GM23338 (cell line): ENCODE results near the gene RFNG. TPM values are rescaled to one million over a fixed set of nuclear protein-coding genes. Genes with fewer than 3 reads are reported as not detected.

ENCODE experiments used
- ATAC-seq: fragments of 200-7000 bp; cut with Tn5 transposase; 3 replicates; pipeline ENCODE4 v1.9.1; 2020
- DNase-seq: peaks from one replicate; pipeline ENCODE4 v3.0.0-alpha.2; 2015; ENCODE audit warnings: low spot score
- H2AFZ ChIP-seq: fragments of 200-600 bp; sonication (generic); 2 replicates; pipeline ENCODE4 v1.8.0; 2016; ENCODE audit warnings: antibody characterized with exemption, mild to moderate bottlenecking, moderate library complexity
- H3F3A ChIP-seq: fragments of 200-600 bp; sonication (generic); replicated peaks from 2 replicates; pipeline ENCODE4 v1.8.0; 2017; ENCODE audit warnings: antibody characterized with exemption, mixed run types, low read depth
- H3K27ac ChIP-seq: fragments of 200-600 bp; sonication (generic); 2 replicates; pipeline ENCODE4 v1.6.1; 2016; ENCODE audit warnings: low read depth
- H3K27me3 ChIP-seq: fragments of 200-600 bp; sonication (generic); 2 replicates; pipeline ENCODE4 v1.8.0; 2016; ENCODE audit warnings: mild to moderate bottlenecking, mixed run types, moderate library complexity; ENCODE audit not compliant: insufficient read depth
- H3K36me3 ChIP-seq: fragments of 200-600 bp; sonication (generic); 2 replicates; pipeline ENCODE4 v1.8.0; 2016; ENCODE audit warnings: mild to moderate bottlenecking; ENCODE audit not compliant: insufficient read depth
- H3K4me1 ChIP-seq: fragments of 200-600 bp; sonication (generic); 2 replicates; pipeline ENCODE4 v1.8.0; 2016; ENCODE audit warnings: mild to moderate bottlenecking, moderate library complexity; ENCODE audit not compliant: insufficient read depth
- H3K4me2 ChIP-seq: fragments of 200-600 bp; sonication (generic); 2 replicates; pipeline ENCODE4 v1.7.1; 2017; ENCODE audit warnings: mixed run types
- H3K4me3 ChIP-seq: fragments of 200-600 bp; sonication (generic); 2 replicates; pipeline ENCODE4 v1.6.1; 2016; ENCODE audit warnings: mixed run types
- H3K79me2 ChIP-seq: fragments of 200-600 bp; sonication (generic); replicated peaks from 2 replicates; pipeline ENCODE4 v1.8.0; 2017; ENCODE audit warnings: mild to moderate bottlenecking; ENCODE audit not compliant: insufficient read depth
- H3K9me2 ChIP-seq: fragments of 200-600 bp; sonication (generic); 2 replicates; pipeline ENCODE4 v1.8.0; 2017; ENCODE audit not compliant: insufficient read depth
- H4K20me1 ChIP-seq: fragments of 200-600 bp; sonication (generic); replicated peaks from 2 replicates; pipeline ENCODE4 v1.8.0; 2017; ENCODE audit warnings: mild to moderate bottlenecking; ENCODE audit not compliant: insufficient read depth
- H3K27ac Mint-ChIP-seq: 2 replicates; pipeline ENCODE4 v1.8.0; 2020; ENCODE audit warnings: inconsistent platforms, mild to moderate bottlenecking, moderate library complexity, mixed read lengths
- H3K27me3 Mint-ChIP-seq: 3 replicates; pipeline ENCODE4 v1.8.0; 2022; ENCODE audit warnings: low read depth, mild to moderate bottlenecking, moderate library complexity, mixed read lengths, inconsistent platforms; ENCODE audit not compliant: insufficient read depth, poor library complexity
- H3K36me3 Mint-ChIP-seq: 3 replicates; pipeline ENCODE4 v1.8.0; 2021; ENCODE audit warnings: low read depth, mild to moderate bottlenecking, inconsistent platforms, moderate library complexity, mixed read lengths
- H3K4me1 Mint-ChIP-seq: 3 replicates; pipeline ENCODE4 v1.8.0; 2020; ENCODE audit warnings: mild to moderate bottlenecking, inconsistent platforms, mixed read lengths
- H3K4me3 Mint-ChIP-seq: 3 replicates; pipeline ENCODE4 v1.8.0; 2021; ENCODE audit warnings: moderate library complexity, mild to moderate bottlenecking, inconsistent platforms, mixed read lengths
- H3K9me3 Mint-ChIP-seq: 3 replicates; pipeline ENCODE4 v1.8.0; 2020; ENCODE audit warnings: moderate library complexity, mild to moderate bottlenecking, inconsistent platforms, mixed read lengths
- EZH2 ChIP-seq: fragments of 200-600 bp; sonication (generic); IDR thresholded peaks from one replicate; pipeline ENCODE4 v1.8.0; 2017; ENCODE audit warnings: antibody characterized with exemption, mild to moderate bottlenecking, low read depth; ENCODE audit not compliant: unreplicated experiment
- EZH2phosphoT487 ChIP-seq: fragments of 200-600 bp; sonication (generic); IDR thresholded peaks from one replicate; pipeline ENCODE4 v1.8.1; 2018; ENCODE audit warnings: antibody characterized with exemption; ENCODE audit not compliant: unreplicated experiment
- JUNB ChIP-seq: IDR thresholded peaks from one replicate; pipeline ENCODE4 v1.6.1; 2016; ENCODE audit warnings: antibody characterized with exemption; ENCODE audit not compliant: unreplicated experiment
- NANOG ChIP-seq: IDR thresholded peaks from 2 replicates; pipeline ENCODE4 v1.6.1; 2016; ENCODE audit warnings: antibody characterized with exemption, borderline replicate concordance
- ZNF331 ChIP-seq: fragments of 250-450 bp; sonication (Bioruptor Pico); IDR thresholded peaks from 2 replicates; pipeline ENCODE4 v1.5.0; 2020; ENCODE audit warnings: low read depth, mild to moderate bottlenecking, moderate library complexity
- polyA plus RNA-seq: library from polyadenylated mRNA; unstranded; fragments of >200 nt; fragmentation: Nextera tagmentation; extraction: Ambion mirVana; gene quantifications from 2 replicates; pipeline ENCODE4 v1.2.1, GENCODE V29; 2016
- total RNA-seq: library from RNA; depleted of rRNA; stranded (reverse); fragments of >200 nt; shearing (Covaris generic); gene quantifications from 2 replicates; pipeline ENCODE4 v1.2.3, GENCODE V29; 2014
- TF ChIP-seq, protein P1 (sequence below): fragments of 250-450 bp; sonication (Bioruptor Pico); IDR thresholded peaks from 2 replicates; pipeline ENCODE4 v1.5.0; 2020; ENCODE audit warnings: mild to moderate bottlenecking, moderate library complexity
- TF ChIP-seq, protein P2 (sequence below): IDR thresholded peaks from one replicate; pipeline ENCODE4 v1.6.1; 2018; ENCODE audit warnings: antibody characterized with exemption; ENCODE audit not compliant: unreplicated experiment
- TF ChIP-seq, protein P3 (sequence below): IDR thresholded peaks from 2 replicates; pipeline ENCODE4 v1.6.1; 2016; ENCODE audit warnings: antibody characterized with exemption

The RFNG gene
- total and polyA plus RNA-seq, 2 experiments from 2014 or later, result 18.0 to 44.7 TPM

DNA sequence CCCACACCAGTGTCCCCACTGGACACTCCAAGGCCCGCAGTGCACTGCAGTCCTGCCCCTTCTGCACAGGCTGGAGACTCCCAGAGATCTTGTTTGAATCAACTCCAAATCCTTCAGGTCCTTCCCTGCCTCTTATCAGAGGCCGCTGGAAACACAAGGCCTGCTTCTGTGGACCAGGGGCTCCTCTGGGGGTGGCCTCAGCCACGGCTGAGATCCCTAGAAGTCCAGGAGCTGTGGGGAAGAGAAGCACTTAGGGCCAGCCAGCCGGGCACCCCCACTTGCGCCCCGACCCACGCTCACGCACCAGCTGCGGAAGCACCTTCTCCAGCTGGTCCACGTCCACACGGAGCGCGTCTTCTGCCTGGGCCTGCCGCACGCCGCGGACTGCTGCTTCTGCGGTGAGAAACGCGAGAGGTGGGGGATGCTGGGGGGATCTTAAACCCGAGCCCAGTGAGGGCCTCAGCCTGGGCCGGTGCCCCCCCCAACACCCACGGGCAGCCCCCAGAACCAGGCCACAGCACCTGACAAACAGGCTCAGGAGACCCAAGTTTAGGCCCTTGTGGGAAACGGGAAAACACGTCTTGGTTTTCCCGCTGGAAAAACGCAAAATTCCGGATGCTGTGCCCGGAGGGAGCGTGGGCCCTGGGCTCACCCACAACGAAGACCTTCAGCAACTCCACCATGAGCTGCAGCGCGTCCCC lies 32.5 kb downstream of the RFNG start:
- Mint-ChIP-seq H3K36me3 (peaks cover 6% of the 10 kb centered on the region; the same call in 1 of the 3 replicates), H3K9me3 (no peaks in the 10 kb centered on the region), H3K4me3 (no peak overlapping the region; the same call in 2 of the 3 replicates), H3K27me3 (peaks cover 17% of the 10 kb centered on the region), H3K27ac (no peak overlapping the region), H3K4me1 (peaks cover 9% of the 10 kb centered on the region)
- Histone ChIP-seq H3K4me2 (no peak overlapping the region), H3K9me2 (no peaks in the 10 kb centered on the region), H3K27ac (no peak overlapping the region), H3K79me2 (peaks cover 15% of the 10 kb centered on the region), H3F3A (peaks cover 11% of the 10 kb centered on the region; the same call in 1 of the 2 replicates), H3K4me3 (no peak overlapping the region), H3K36me3 (no peaks in the 10 kb centered on the region), H3K27me3 (no peaks in the 10 kb centered on the region), H3K4me1 (peaks cover 5% of the 10 kb centered on the region; the same call in 1 of the 2 replicates), H4K20me1 (peaks cover 3% of the 10 kb centered on the region), H2AFZ (no peak overlapping the region)
- TF ChIP-seq JUNB (no peak), EZH2 (no peak), EZH2phosphoT487 (no peak), NANOG (no peak), ZNF331 (CRISPR knock-in tag) (no peak)
- TF ChIP-seq, protein P1, sequence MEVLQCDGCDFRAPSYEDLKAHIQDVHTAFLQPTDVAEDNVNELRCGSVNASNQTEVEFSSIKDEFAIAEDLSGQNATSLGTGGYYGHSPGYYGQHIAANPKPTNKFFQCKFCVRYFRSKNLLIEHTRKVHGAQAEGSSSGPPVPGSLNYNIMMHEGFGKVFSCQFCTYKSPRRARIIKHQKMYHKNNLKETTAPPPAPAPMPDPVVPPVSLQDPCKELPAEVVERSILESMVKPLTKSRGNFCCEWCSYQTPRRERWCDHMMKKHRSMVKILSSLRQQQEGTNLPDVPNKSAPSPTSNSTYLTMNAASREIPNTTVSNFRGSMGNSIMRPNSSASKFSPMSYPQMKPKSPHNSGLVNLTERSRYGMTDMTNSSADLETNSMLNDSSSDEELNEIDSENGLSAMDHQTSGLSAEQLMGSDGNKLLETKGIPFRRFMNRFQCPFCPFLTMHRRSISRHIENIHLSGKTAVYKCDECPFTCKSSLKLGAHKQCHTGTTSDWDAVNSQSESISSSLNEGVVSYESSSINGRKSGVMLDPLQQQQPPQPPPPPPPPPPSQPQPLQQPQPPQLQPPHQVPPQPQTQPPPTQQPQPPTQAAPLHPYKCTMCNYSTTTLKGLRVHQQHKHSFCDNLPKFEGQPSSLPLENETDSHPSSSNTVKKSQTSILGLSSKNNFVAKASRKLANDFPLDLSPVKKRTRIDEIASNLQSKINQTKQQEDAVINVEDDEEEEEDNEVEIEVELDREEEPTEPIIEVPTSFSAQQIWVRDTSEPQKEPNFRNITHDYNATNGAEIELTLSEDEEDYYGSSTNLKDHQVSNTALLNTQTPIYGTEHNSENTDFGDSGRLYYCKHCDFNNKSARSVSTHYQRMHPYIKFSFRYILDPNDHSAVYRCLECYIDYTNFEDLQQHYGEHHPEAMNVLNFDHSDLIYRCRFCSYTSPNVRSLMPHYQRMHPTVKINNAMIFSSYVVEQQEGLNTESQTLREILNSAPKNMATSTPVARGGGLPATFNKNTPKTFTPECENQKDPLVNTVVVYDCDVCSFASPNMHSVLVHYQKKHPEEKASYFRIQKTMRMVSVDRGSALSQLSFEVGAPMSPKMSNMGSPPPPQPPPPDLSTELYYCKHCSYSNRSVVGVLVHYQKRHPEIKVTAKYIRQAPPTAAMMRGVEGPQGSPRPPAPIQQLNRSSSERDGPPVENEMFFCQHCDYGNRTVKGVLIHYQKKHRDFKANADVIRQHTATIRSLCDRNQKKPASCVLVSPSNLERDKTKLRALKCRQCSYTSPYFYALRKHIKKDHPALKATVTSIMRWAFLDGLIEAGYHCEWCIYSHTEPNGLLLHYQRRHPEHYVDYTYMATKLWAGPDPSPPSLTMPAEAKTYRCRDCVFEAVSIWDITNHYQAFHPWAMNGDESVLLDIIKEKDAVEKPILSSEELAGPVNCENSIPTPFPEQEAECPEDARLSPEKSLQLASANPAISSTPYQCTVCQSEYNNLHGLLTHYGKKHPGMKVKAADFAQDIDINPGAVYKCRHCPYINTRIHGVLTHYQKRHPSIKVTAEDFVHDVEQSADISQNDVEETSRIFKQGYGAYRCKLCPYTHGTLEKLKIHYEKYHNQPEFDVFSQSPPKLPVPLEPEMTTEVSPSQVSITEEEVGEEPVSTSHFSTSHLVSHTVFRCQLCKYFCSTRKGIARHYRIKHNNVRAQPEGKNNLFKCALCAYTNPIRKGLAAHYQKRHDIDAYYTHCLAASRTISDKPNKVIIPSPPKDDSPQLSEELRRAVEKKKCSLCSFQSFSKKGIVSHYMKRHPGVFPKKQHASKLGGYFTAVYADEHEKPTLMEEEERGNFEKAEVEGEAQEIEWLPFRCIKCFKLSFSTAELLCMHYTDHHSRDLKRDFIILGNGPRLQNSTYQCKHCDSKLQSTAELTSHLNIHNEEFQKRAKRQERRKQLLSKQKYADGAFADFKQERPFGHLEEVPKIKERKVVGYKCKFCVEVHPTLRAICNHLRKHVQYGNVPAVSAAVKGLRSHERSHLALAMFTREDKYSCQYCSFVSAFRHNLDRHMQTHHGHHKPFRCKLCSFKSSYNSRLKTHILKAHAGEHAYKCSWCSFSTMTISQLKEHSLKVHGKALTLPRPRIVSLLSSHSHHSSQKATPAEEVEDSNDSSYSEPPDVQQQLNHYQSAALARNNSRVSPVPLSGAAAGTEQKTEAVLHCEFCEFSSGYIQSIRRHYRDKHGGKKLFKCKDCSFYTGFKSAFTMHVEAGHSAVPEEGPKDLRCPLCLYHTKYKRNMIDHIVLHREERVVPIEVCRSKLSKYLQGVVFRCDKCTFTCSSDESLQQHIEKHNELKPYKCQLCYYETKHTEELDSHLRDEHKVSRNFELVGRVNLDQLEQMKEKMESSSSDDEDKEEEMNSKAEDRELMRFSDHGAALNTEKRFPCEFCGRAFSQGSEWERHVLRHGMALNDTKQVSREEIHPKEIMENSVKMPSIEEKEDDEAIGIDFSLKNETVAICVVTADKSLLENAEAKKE, result no peak
- TF ChIP-seq, protein P2, sequence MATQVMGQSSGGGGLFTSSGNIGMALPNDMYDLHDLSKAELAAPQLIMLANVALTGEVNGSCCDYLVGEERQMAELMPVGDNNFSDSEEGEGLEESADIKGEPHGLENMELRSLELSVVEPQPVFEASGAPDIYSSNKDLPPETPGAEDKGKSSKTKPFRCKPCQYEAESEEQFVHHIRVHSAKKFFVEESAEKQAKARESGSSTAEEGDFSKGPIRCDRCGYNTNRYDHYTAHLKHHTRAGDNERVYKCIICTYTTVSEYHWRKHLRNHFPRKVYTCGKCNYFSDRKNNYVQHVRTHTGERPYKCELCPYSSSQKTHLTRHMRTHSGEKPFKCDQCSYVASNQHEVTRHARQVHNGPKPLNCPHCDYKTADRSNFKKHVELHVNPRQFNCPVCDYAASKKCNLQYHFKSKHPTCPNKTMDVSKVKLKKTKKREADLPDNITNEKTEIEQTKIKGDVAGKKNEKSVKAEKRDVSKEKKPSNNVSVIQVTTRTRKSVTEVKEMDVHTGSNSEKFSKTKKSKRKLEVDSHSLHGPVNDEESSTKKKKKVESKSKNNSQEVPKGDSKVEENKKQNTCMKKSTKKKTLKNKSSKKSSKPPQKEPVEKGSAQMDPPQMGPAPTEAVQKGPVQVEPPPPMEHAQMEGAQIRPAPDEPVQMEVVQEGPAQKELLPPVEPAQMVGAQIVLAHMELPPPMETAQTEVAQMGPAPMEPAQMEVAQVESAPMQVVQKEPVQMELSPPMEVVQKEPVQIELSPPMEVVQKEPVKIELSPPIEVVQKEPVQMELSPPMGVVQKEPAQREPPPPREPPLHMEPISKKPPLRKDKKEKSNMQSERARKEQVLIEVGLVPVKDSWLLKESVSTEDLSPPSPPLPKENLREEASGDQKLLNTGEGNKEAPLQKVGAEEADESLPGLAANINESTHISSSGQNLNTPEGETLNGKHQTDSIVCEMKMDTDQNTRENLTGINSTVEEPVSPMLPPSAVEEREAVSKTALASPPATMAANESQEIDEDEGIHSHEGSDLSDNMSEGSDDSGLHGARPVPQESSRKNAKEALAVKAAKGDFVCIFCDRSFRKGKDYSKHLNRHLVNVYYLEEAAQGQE, result no peak
- TF ChIP-seq, protein P3, sequence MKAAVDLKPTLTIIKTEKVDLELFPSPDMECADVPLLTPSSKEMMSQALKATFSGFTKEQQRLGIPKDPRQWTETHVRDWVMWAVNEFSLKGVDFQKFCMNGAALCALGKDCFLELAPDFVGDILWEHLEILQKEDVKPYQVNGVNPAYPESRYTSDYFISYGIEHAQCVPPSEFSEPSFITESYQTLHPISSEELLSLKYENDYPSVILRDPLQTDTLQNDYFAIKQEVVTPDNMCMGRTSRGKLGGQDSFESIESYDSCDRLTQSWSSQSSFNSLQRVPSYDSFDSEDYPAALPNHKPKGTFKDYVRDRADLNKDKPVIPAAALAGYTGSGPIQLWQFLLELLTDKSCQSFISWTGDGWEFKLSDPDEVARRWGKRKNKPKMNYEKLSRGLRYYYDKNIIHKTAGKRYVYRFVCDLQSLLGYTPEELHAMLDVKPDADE, result no peak
- ATAC-seq (no peak), DNase-seq (no peak)
